Naive thymus-derived CD4-positive, alpha-beta T cell (primary cell): ENCODE measurements around the gene FANCB. TPM values are rescaled to one million over a fixed set of nuclear protein-coding genes. Genes with fewer than 3 reads are reported as not detected.

ENCODE experiments used
- ATAC-seq: fragments of 150-1000 bp; cut with Tn5 transposase; 2 replicates; pipeline ENCODE4 v1.10.0; 2021; ENCODE audit warnings: mild to moderate bottlenecking, moderate library complexity
- CTCF ChIA-PET: fragments of 350-600 bp; sonication (Branson Sonifier 250); formaldehyde crosslinking; loops from one replicate; lab custom pipeline; 2021; ENCODE audit warnings: antibody characterized with exemption; lab: Charles Lee
- POLR2A ChIA-PET: fragments of 350-600 bp; sonication (Branson Sonifier 250); formaldehyde crosslinking; loops from one replicate; lab custom pipeline; 2021; ENCODE audit warnings: antibody characterized with exemption, inconsistent platforms; lab: Charles Lee
- DNase-seq, 9 donors: peaks; one replicate each; pipeline versions ENCODE4 v3.0.0 to v3.0.0-alpha.2; 2020 to 2022; ENCODE audit warnings: mixed read lengths in 1 of 9
- H3K27ac ChIP-seq: one replicate; pipeline ENCODE4 v1.7.0; 2013; ENCODE audit warnings: mild to moderate bottlenecking, low read depth, low read length, moderate library complexity
- H3K27me3 ChIP-seq, 2 donors: one replicate each; pipeline ENCODE4 v1.7.0; 2013; ENCODE audit warnings: low read length in 2 of 2, mild to moderate bottlenecking in 2 of 2, moderate library complexity in 2 of 2; ENCODE audit not compliant: control insufficient read depth in 2 of 2, insufficient read depth in 2 of 2
- H3K36me3 ChIP-seq, 3 experiments: 1 replicate in 2 of 3; 2 replicates in 1 of 3; pipeline ENCODE4 v1.7.0; 2013; ENCODE audit warnings: low read length in 3 of 3, mild to moderate bottlenecking in 3 of 3, moderate library complexity in 1 of 3; ENCODE audit not compliant: insufficient read depth in 3 of 3, control insufficient read depth in 2 of 3
- H3K4me1 ChIP-seq, 2 donors: one replicate each; pipeline ENCODE4 v1.7.0; 2013; ENCODE audit warnings: low read length in 2 of 2, mild to moderate bottlenecking in 2 of 2, moderate library complexity in 1 of 2; ENCODE audit not compliant: control insufficient read depth in 2 of 2, insufficient read depth in 2 of 2
- H3K4me3 ChIP-seq: 2 replicates; pipeline ENCODE4 v1.7.0; 2013; ENCODE audit warnings: mild to moderate bottlenecking, low read length
- H3K9me3 ChIP-seq, 3 experiments: 1 replicate in 2 of 3; 2 replicates in 1 of 3; pipeline ENCODE4 v1.7.0; 2013; ENCODE audit warnings: low read length in 3 of 3; ENCODE audit not compliant: control insufficient read depth in 2 of 3
- H3K27ac Mint-ChIP-seq, 9 donors: one replicate each; pipeline ENCODE4 v1.8.0; 2020 to 2022; ENCODE audit warnings: mixed read lengths in 9 of 9, mild to moderate bottlenecking in 8 of 9, moderate library complexity in 5 of 9, inconsistent platforms in 2 of 9
- H3K27me3 Mint-ChIP-seq, 5 donors: one replicate each; pipeline ENCODE4 v1.8.0; 2021 to 2022; ENCODE audit warnings: mixed read lengths in 5 of 5, mild to moderate bottlenecking in 1 of 5
- H3K36me3 Mint-ChIP-seq, 5 donors: one replicate each; pipeline ENCODE4 v1.8.0; 2020 to 2022; ENCODE audit warnings: mixed read lengths in 5 of 5, mild to moderate bottlenecking in 3 of 5, inconsistent platforms in 1 of 5
- H3K4me1 Mint-ChIP-seq, 7 donors: one replicate each; pipeline ENCODE4 v1.8.0; 2020 to 2022; ENCODE audit warnings: mixed read lengths in 7 of 7, mild to moderate bottlenecking in 3 of 7, inconsistent platforms in 1 of 7
- H3K4me3 Mint-ChIP-seq, 10 donors: one replicate each; pipeline ENCODE4 v1.8.0; 2020 to 2022; ENCODE audit warnings: mild to moderate bottlenecking in 10 of 10, mixed read lengths in 10 of 10, moderate library complexity in 6 of 10, inconsistent platforms in 2 of 10
- H3K9me3 Mint-ChIP-seq, 11 donors: one replicate each; pipeline ENCODE4 v1.8.0; 2020 to 2022; ENCODE audit warnings: mixed read lengths in 11 of 11, mild to moderate bottlenecking in 4 of 11, inconsistent platforms in 1 of 11, moderate library complexity in 1 of 11
- intact Hi-C, 2 donors: fragments of 100-400 bp; cut with micrococcal nuclease; formaldehyde crosslinking; loops; one replicate each; pipeline ENCODE4 v1.15.1; 2023
- polyA plus RNA-seq, 2 donors: library from polyadenylated mRNA; unstranded; fragments of 300-500 nt; fragmentation: Illumina TruSeq; gene quantifications; one replicate each; pipeline ENCODE4 v1.2.3, GENCODE V29; 2021
- total RNA-seq, 6 experiments: library from RNA in 5 of 6; stranded (reverse) in 5 of 6; gene quantifications; 1 replicate in 5 of 6; 2 replicates in 1 of 6; pipeline ENCODE4 v1.2.3 and lab custom pipeline; 2021 to 2026

Gene FANCB
- total and polyA plus RNA-seq, 7 experiments from 2014 or later = 0.55 to 8.3 (median 3.9) TPM

DNA sequence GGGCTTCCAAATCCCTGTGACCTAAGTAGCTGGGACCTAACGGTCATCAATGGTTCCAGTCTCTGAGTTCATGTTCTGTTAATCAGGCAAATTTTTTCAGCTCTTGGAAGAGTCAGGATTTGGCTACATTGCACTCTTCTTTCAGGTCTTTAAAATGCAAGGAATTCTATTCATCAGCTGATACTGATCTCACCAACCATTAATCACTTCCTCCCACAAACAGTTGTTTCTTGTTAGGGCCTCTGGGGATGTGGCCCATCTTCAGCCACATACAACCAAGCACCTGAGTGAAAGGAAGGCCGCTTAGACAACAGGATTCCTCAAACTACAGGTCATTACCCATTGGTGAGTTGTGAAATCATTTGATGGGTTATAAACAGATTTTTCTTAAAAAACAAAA lies 71.7 kb downstream of the FANCB start:
- intact Hi-C loops = no loop called here
- peaks cover 0 to 12% (median 5%) of the 10 kb centered on the region in 11 donors for H3K9me3 Mint-ChIP-seq
- POLR2A ChIA-PET = no interaction called here

DNA sequence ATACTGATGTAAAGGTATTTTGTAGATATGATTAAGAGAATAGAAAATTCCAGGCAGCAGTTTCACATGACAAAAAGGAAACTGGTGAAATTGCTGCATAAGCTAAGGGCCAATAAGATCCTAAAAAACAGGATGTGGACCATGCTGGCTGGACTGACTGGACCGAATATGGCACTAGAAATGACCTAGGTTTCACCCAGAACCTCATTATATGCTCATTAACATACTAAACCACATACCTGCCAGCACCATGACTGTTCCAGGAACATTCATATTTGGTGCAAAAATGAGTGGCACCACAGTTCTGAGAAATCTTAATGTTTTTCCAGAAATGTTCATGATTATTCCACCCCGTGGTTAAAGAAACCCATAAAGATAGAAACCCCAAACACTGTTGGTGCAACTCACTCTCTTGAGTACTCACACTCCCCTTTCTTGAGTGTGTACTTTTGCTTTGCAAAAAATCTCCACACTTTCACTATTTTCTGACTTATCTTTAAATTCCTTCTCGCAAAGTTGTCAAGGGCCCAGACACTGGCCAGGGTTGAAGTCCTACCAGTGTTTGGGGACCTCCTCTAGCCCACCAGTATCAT lies 74.0 kb downstream of the FANCB start:
- H3K4me1 ChIP-seq = no peaks in the 10 kb centered on the region
- no peak overlapping the region for H3K27ac Mint-ChIP-seq
- CTCF ChIA-PET = no interaction called here
- POLR2A ChIA-PET = no interaction called here
- DNase-seq (no peak), ATAC-seq (no peak)
- no peaks in the 10 kb centered on the region for H3K36me3 ChIP-seq
- peaks cover 0 to 5% (median 0%) of the 10 kb centered on the region in 7 donors for H3K4me1 Mint-ChIP-seq
- no peaks in the 10 kb centered on the region for H3K27me3 Mint-ChIP-seq
- no peaks in the 10 kb centered on the region for H3K27me3 ChIP-seq
- H3K4me3 ChIP-seq = no peak overlapping the region
- intact Hi-C loops = no loop called here
- H3K27ac ChIP-seq = no peak overlapping the region
- H3K36me3 Mint-ChIP-seq = peaks cover 0 to 10% (median 0%) of the 10 kb centered on the region in 5 donors
- no peaks in the 10 kb centered on the region for H3K9me3 ChIP-seq
- H3K9me3 Mint-ChIP-seq = peaks cover 0 to 8% (median 3%) of the 10 kb centered on the region in 11 donors
- no peak overlapping the region for H3K4me3 Mint-ChIP-seq

More for the DNA sequence above, 71.7 kb downstream of the FANCB start:
- Histone ChIP-seq H3K9me3 (no peaks in the 10 kb centered on the region), H3K27ac (no peak overlapping the region), H3K4me1 (no peaks in the 10 kb centered on the region), H3K4me3 (no peak overlapping the region), H3K27me3 (no peaks in the 10 kb centered on the region), H3K36me3 (no peaks in the 10 kb centered on the region)
- ATAC-seq (no peak), DNase-seq (no peak)
- H3K27me3 Mint-ChIP-seq = peaks cover 0 to 9% (median 4%) of the 10 kb centered on the region in 5 donors
- H3K36me3 Mint-ChIP-seq = peaks cover 0 to 8% (median 0%) of the 10 kb centered on the region in 5 donors
- H3K4me3 Mint-ChIP-seq = no peak overlapping the region
- CTCF ChIA-PET = no interaction called here
- no peak overlapping the region for H3K27ac Mint-ChIP-seq
- H3K4me1 Mint-ChIP-seq = peaks cover 0 to 5% (median 0%) of the 10 kb centered on the region in 7 donors

Other genes with a start within 250 kb of the FANCB start
- gene MOSPD2, start 352 bp upstream of the FANCB start, total RNA-seq = 10 to 100 TPM in 4 of 5 experiments, 1 to 10 TPM in 1; 7.1 to 15.7 (median 13.4) TPM
- 1 to 10 TPM; 5.3 to 8.0 TPM for gene MOSPD2, start 352 bp upstream of the FANCB start, polyA plus RNA-seq